Neural crest cell (in vitro differentiated cells): ENCODE results near the gene LIN7C. TPM values are rescaled to one million over a fixed set of nuclear protein-coding genes. Genes with fewer than 3 reads are reported as not detected.

Source experiments
- DNase-seq: peaks from one replicate; pipeline ENCODE4 v3.0.0; 2021; ENCODE audit warnings: low read depth, mixed read lengths, low spot score
- H3K27ac Mint-ChIP-seq: one replicate; pipeline ENCODE4 v1.8.0; 2021; ENCODE audit warnings: mild to moderate bottlenecking, mixed read lengths; ENCODE audit not compliant: unreplicated experiment
- H3K27me3 Mint-ChIP-seq: 2 replicates; pipeline ENCODE4 v1.8.0; 2021; ENCODE audit warnings: low read depth, mild to moderate bottlenecking, mixed read lengths
- H3K36me3 Mint-ChIP-seq: 2 replicates; pipeline ENCODE4 v1.8.0; 2021; ENCODE audit warnings: low read depth, mild to moderate bottlenecking, mixed read lengths
- H3K4me1 Mint-ChIP-seq: 2 replicates; pipeline ENCODE4 v1.8.0; 2021; ENCODE audit warnings: mixed read lengths
- H3K4me3 Mint-ChIP-seq: one replicate; pipeline ENCODE4 v1.8.0; 2021; ENCODE audit warnings: mild to moderate bottlenecking, mixed read lengths
- H3K9me3 Mint-ChIP-seq: 2 replicates; pipeline ENCODE4 v1.8.0; 2021; ENCODE audit warnings: mixed read lengths
- CTCF ChIP-seq: fragments of 200-600 bp; sonication (generic); conservative IDR thresholded peaks from 2 replicates; pipeline ENCODE4 v1.5.0; 2021; ENCODE audit warnings: antibody characterized with exemption, mild to moderate bottlenecking
- total RNA-seq: library from RNA; stranded (reverse); gene quantifications from 2 replicates; pipeline ENCODE4 v1.2.1, GENCODE V29; 2021

The LIN7C gene
- total RNA-seq, 1 donor from 2014 or later = 33.2 TPM

GRCh38 chr11:27477831-27478230, 28.7 kb downstream of the LIN7C start:
- Mint-ChIP-seq H3K4me3 (no peak overlapping the region), H3K36me3 (no peaks in the 10 kb centered on the region), H3K27ac (no peak overlapping the region), H3K4me1 (peaks cover under 1% of the 10 kb centered on the region), H3K27me3 (no peaks in the 10 kb centered on the region), H3K9me3 (no peaks in the 10 kb centered on the region)
- no peak for TF ChIP-seq CTCF
- DNase-seq = no peak

DNA sequence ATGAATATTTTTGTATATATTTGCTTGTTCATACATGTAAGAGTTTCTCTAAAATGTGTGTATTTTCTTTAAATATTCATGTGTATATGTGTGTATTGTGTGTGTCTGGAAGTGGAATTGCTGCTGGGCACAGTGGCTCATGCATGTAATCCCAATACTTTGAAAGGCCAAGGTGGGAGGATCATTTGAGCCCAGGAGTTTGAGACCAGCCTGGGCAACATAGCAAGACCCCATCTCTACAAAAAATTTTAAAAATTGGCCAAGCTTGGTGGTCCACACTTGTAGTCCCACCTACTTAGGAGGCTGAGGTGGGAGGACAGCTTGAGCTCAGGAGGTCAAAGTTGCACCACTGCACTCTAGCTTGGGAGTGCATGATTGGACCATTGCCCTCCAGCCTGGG, 29.3 kb downstream of the LIN7C start:
- Mint-ChIP-seq H3K27ac (no peak overlapping the region), H3K36me3 (peaks cover 3% of the 10 kb centered on the region), H3K4me1 (peaks cover 5% of the 10 kb centered on the region), H3K27me3 (peaks cover 3% of the 10 kb centered on the region), H3K4me3 (no peak overlapping the region), H3K9me3 (no peaks in the 10 kb centered on the region)
- TF ChIP-seq CTCF = no peak
- no peak for DNase-seq

GRCh38 chr11:27475622-27476021, 30.9 kb downstream of the LIN7C start:
- DNase-seq = no peak
- H3K27me3 Mint-ChIP-seq = peaks cover 6% of the 10 kb centered on the region
- peak overlapping the region; percentile 39 for H3K27ac Mint-ChIP-seq
- H3K4me1 Mint-ChIP-seq = peaks cover 11% of the 10 kb centered on the region
- H3K36me3 Mint-ChIP-seq = peaks cover 3% of the 10 kb centered on the region
- no peaks in the 10 kb centered on the region for H3K9me3 Mint-ChIP-seq
- no peak overlapping the region for H3K4me3 Mint-ChIP-seq
- TF ChIP-seq CTCF = no peak

DNA sequence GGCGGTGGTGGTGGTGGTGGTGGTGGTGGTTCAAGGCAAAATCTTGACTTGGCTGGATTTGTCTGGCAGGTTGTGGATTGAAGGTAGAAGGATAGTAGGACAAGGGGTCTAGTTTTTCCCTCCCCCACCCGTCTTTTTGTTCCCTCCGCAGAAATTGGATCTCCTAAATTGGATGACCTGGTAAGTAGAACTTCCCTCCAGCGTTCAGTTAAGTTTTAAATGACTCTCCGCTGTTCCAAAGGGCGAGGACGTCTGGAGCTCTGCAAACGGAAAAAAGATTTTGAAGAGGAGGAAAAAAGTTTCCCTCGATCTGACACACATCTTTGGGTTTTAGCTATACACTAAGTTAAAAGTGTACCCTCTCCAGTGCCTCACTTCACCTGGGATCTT, 33.6 kb downstream of the LIN7C start:
- H3K4me3 Mint-ChIP-seq = peak overlapping the region; percentile 96
- peaks cover 6% of the 10 kb centered on the region for H3K27me3 Mint-ChIP-seq
- H3K27ac Mint-ChIP-seq = no peak overlapping the region
- H3K9me3 Mint-ChIP-seq = no peaks in the 10 kb centered on the region
- H3K4me1 Mint-ChIP-seq = peaks cover 37% of the 10 kb centered on the region
- peaks cover 3% of the 10 kb centered on the region for H3K36me3 Mint-ChIP-seq
- DNase-seq = no peak
- no peak for TF ChIP-seq CTCF

DNA sequence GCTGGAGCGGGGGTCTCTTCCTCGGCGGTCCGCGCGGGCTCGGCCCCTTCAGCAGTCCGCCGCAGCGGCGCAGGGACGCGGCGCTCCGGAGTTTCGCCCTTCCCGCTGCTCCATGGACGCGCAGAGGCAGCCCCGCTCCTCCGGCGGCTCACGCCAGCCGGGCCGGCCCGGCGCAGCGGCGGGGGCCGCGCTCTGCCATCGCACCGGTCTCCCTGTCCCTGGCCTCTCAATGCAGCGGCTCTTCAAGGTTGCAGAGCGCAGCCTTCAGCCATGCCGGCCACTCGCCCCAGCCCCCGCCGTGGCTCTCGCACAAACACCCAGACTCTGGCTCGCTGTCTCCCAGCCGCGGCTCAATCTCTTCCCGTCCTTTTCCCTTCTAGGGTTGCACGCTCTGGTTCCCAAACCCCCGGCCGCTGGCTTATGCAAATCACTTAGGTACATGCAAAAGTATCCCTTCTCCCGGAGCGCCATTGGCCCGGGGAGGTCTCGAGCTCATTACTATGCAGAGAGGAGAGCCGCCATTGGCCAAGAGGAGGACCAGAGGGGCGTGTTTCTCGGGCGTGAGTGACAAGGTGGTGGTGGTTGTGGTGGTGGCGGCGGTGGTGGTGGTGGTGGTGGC, 34.1 kb downstream of the LIN7C start, which contains the start of gene LGR4:
Gene LGR4 (minus strand): TSS at position 393 of the 619 bp plus-strand sequence. CDS start 488 bp downstream, outside the sequence.
- H3K4me1 Mint-ChIP-seq = peaks cover 42% of the 10 kb centered on the region
- H3K4me3 Mint-ChIP-seq = peak within 1 kb of the TSS; percentile 96
- peaks cover 3% of the 10 kb centered on the region for H3K36me3 Mint-ChIP-seq
- H3K27me3 Mint-ChIP-seq = peaks cover 6% of the 10 kb centered on the region
- no peak for TF ChIP-seq CTCF
- peak within 1 kb of the TSS; percentile 24 for H3K27ac Mint-ChIP-seq
- no peaks in the 10 kb centered on the region for H3K9me3 Mint-ChIP-seq
- peak; percentile 82 for DNase-seq
